Measurements from ENCODE around the gene LPAR5. TPM values are rescaled to one million over a fixed set of nuclear protein-coding genes. Genes with fewer than 3 reads are reported as not detected.

Gene LPAR5
- total RNA-seq, 1 experiment from 2014 or later, result 14.6 TPM

DNA sequence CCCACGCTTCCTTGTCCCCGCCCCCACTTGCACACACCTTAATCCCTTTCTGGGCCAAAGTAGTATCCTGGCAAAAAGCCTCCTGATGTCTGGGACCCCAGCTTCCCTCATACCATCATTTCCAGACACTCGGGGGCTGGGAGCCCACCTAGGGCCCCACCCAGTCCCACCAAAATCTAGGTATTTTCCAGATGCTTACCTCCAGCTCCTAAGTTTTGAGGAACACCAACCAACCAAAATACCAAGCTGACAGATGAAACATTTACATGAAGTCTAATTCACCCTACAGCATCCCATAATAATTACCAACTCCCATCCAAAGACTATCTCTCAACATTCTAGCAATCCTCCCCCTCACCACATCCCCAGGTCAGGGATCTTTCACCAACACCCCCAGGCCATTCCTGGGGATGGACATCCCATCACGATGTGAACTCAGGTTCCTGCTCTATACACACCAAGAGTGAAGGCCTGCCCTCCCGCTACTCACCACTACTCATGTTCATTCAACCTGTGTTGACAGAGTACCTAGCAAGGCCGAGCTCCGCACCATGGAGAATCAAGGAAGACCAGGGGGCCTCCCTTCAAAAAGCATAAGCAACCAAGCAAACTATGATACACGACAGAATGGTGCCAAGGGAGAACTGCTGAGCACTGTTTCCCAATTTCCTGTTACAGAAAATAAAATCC is 27.0 kb downstream of the LPAR5 start:
- Histone ChIP-seq H2AFZ (ENCODE audit: low read length) (peak overlapping the region; percentile 49; the same call in 1 of the 2 replicates), H3K4me3 (ENCODE audit: low read length) (no peak overlapping the region), H3K9me2 (replicated peaks; ENCODE audit: insufficient read depth, low read length) (no peaks in the 10 kb centered on the region), H3K4me2 (ENCODE audit: low read depth, low read length, poor library complexity, severe bottlenecking) (no peak overlapping the region), H3K27me3 (ENCODE audit: low read length) (no peaks in the 10 kb centered on the region), H4K20me1 (ENCODE audit: insufficient read depth, low read depth, low read length) (peaks cover 28% of the 10 kb centered on the region), H3K9ac (ENCODE audit: low read length) (no peak overlapping the region), H3K36me3 (ENCODE audit: insufficient read depth, low read length) (peaks cover 19% of the 10 kb centered on the region), H3K27ac (ENCODE audit: low read length) (peak overlapping the region; percentile 75), H3K79me2 (ENCODE audit: low read length) (peaks cover 32% of the 10 kb centered on the region), H3K9me3 (ENCODE audit: low read length) (no peaks in the 10 kb centered on the region), H3K4me1 (ENCODE audit: low read length) (peaks cover 62% of the 10 kb centered on the region)
- peak; percentile 73 for DNase-seq

DNA sequence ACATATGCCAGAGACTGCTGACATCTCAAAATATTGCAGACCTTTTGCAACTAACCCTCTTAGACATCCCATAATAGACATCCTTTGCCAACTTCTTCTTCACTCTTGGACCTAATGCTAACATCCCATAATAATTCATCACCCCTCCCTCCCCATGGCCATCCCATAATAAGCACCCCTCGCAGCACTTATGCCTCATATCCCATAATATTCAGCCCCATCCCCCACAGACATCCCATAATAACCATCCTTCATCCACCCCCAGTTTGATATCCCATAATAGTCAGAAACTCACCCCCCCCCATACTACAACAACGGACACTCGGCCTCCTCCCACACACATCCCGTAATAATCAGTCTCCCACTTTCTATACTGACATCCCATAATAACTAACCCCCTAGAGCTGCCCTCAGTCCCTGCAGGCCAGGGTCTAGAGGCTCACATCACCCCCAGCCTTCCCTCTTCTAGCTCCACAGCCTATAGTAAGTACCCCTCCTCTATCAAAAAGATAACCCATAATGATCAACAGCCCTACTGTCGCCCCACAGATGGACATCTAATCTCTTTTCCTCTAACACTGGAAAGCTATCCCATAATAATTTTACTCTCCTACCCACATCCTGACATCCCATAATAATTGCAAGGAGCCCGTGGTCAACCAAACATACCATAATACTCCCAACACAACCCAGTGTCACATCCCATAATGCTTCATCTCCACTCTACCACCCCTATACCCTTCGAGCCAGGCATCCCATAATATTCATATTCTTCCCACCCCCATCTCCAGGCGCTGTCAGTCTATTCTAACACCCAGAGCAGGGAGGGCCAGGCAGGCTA is 27.8 kb downstream of the LPAR5 start:
- H3K9me3 ChIP-seq (ENCODE audit: low read length), result no peaks in the 10 kb centered on the region
- peak; percentile 76 for DNase-seq
- peak overlapping the region; percentile 70 for H2AFZ ChIP-seq (ENCODE audit: low read length)

DNA sequence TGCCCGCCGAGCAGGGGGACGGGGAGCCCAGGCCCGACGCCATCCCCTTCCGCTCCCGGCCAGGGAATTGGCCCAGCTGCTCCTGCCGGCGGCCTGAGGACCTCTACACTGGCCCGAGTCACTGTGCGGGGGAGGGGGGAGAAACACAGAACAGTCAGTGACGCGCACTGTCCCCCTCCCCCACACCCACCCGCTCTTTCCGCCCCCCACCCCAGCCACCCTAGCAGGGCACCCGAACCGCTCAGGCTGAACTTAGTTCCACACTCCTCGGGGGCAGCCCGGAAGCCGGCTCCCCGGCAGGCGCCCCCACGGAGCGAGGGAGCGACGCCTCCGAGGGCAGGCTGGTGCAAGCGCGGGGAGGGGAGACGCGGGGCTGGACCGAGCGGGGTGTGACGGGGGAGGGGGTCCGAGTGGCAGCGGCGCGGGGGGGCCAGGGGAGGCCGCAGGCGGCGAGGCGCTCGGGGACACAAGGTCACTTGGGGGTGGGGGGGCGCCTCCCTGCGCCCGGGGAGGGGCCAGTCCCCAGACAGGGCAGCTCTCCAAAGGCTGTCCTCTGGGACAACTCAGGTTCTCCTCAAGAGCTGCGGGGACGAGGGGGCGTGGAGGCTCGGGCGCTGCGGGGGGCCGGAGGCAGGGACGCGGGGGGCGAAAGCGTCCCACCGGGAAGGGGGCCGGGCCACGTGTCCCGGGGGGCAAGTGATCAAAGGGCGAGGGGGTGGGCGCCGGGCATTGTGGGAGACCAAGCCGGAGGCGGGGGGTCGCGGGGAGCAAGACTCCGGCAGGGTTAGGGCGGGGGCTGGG is 29.2 kb downstream of the LPAR5 start:
- Histone ChIP-seq H4K20me1 (ENCODE audit: insufficient read depth, low read depth, low read length) (peaks cover 40% of the 10 kb centered on the region), H3K4me2 (ENCODE audit: low read depth, low read length, poor library complexity, severe bottlenecking) (peak overlapping the region; percentile 94), H3K4me1 (ENCODE audit: low read length) (peaks cover 51% of the 10 kb centered on the region), H3K9ac (ENCODE audit: low read length) (peak overlapping the region; percentile 91), H3K9me2 (replicated peaks; ENCODE audit: insufficient read depth, low read length) (no peaks in the 10 kb centered on the region), H3K79me2 (ENCODE audit: low read length) (peaks cover 53% of the 10 kb centered on the region), H3K27me3 (ENCODE audit: low read length) (no peaks in the 10 kb centered on the region), H3K4me3 (ENCODE audit: low read length) (peak overlapping the region; percentile 89), H2AFZ (ENCODE audit: low read length) (no peak overlapping the region), H3K9me3 (ENCODE audit: low read length) (no peaks in the 10 kb centered on the region), H3K27ac (ENCODE audit: low read length) (peak overlapping the region; percentile 83), H3K36me3 (ENCODE audit: insufficient read depth, low read length) (peaks cover 37% of the 10 kb centered on the region)
- peak; percentile 81 for DNase-seq

More for the DNA sequence above, 27.8 kb downstream of the LPAR5 start:
- H3K9ac ChIP-seq (ENCODE audit: low read length), result peak overlapping the region; percentile 19; the same call in 1 of the 2 replicates
- H4K20me1 ChIP-seq (ENCODE audit: insufficient read depth, low read depth, low read length), result peaks cover 34% of the 10 kb centered on the region
- peaks cover 64% of the 10 kb centered on the region for H3K4me1 ChIP-seq (ENCODE audit: low read length)
- no peaks in the 10 kb centered on the region for H3K27me3 ChIP-seq (ENCODE audit: low read length)
- peak overlapping the region; percentile 26 for H3K4me2 ChIP-seq (ENCODE audit: low read depth, low read length, poor library complexity, severe bottlenecking)
- H3K36me3 ChIP-seq (ENCODE audit: insufficient read depth, low read length), result peaks cover 22% of the 10 kb centered on the region
- peaks cover 40% of the 10 kb centered on the region for H3K79me2 ChIP-seq (ENCODE audit: low read length)
- no peaks in the 10 kb centered on the region for H3K9me2 ChIP-seq (replicated peaks; ENCODE audit: insufficient read depth, low read length)
- H3K27ac ChIP-seq (ENCODE audit: low read length), result peak overlapping the region; percentile 75
- H3K4me3 ChIP-seq (ENCODE audit: low read length), result no peak overlapping the region

DNA sequence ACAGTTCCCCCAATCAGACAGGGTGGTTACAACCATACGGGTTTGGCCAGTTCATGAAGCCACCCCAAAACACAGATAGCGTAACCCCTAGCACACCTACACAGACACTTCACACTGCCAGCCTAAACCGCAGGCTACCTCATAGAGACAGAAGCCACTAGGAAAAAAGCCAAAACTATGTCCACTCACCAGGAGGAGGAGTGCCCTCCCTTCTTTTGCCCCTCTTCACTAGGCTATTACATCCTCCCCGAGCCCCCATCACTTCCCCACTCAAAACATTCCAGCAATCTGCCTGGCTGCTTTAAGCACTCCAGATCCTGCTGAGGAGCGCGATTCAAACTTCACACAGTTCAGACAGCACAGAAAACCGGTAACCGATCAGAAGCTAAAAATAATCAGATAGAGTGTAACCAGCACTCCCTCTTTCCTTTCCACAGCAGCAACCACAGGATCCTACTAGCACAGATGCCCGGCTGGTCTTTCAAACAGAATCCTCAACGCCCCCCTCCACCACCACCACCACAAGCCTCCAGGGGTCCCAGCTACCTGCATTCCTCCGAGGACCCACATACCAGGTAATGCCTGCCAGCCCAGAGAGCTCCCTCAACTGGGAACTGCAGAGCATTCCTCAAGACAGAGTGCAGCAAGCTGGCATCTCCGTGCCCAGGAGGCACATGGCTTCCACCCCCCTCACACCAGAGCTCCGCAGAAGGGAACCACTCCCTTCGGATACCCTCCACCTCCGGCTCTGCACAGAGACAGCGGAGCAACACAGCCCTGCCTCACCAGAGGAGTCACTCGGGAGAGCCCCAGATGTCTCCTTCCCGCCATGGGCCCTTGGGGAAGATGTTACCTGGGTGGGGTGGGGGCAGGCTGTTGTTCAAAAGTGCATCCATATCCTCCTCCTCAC is 30.1 kb downstream of the LPAR5 start:
- Histone ChIP-seq H3K4me3 (ENCODE audit: low read length) (peak overlapping the region; percentile 89), H4K20me1 (ENCODE audit: insufficient read depth, low read depth, low read length) (peaks cover 43% of the 10 kb centered on the region), H3K4me1 (ENCODE audit: low read length) (peaks cover 43% of the 10 kb centered on the region), H3K9me3 (ENCODE audit: low read length) (no peaks in the 10 kb centered on the region), H3K27ac (ENCODE audit: low read length) (peak overlapping the region; percentile 83), H3K9ac (ENCODE audit: low read length) (peak overlapping the region; percentile 91), H3K4me2 (ENCODE audit: low read depth, low read length, poor library complexity, severe bottlenecking) (peak overlapping the region; percentile 94), H3K9me2 (replicated peaks; ENCODE audit: insufficient read depth, low read length) (no peaks in the 10 kb centered on the region), H2AFZ (ENCODE audit: low read length) (no peak overlapping the region), H3K27me3 (ENCODE audit: low read length) (no peaks in the 10 kb centered on the region), H3K36me3 (ENCODE audit: insufficient read depth, low read length) (peaks cover 45% of the 10 kb centered on the region), H3K79me2 (ENCODE audit: low read length) (peaks cover 61% of the 10 kb centered on the region)
- DNase-seq, result peak; percentile 64

DNA sequence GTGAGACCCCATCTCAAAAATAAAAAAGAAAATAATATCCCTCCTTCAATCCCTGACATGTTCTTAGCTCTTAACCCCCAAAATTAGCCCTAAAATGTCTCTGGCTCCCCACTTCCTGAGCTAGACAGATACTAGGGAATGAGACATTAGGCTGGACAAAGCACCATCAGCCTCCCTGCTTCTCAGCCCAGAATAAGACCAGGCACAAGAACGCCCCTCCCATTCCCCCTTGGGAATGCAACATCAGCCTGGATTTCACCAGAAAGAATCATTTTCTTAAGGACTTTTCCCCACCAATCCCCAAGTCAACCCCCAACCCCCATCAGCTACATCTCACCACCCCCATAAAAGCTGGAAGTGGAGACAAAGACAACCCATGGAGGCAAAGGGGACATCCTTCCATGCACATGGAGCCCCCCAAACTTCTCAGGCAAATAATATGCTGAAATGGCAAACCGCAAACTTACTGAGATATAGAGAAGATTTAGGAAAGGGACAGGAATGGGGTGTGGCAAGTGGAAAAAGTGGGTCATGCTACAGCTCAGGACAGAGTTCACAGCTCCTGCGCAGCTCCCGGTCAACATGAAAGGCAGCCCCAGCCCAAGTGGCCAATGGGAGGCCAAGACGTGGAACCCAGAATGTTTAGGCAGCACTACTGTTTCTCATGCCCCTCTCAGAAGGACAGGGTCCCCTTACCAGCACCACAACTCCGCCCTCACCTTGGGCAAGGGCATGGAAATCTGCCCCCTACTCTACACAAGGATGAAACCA is 31.3 kb downstream of the LPAR5 start:
- Histone ChIP-seq H3K4me2 (ENCODE audit: low read depth, low read length, poor library complexity, severe bottlenecking) (peak overlapping the region; percentile 94), H3K36me3 (ENCODE audit: insufficient read depth, low read length) (peaks cover 58% of the 10 kb centered on the region), H3K9me2 (replicated peaks; ENCODE audit: insufficient read depth, low read length) (no peaks in the 10 kb centered on the region), H3K9ac (ENCODE audit: low read length) (peak overlapping the region; percentile 91), H3K9me3 (ENCODE audit: low read length) (no peaks in the 10 kb centered on the region), H3K79me2 (ENCODE audit: low read length) (peaks cover 69% of the 10 kb centered on the region), H3K27me3 (ENCODE audit: low read length) (no peaks in the 10 kb centered on the region), H3K27ac (ENCODE audit: low read length) (no peak overlapping the region), H3K4me1 (ENCODE audit: low read length) (peaks cover 43% of the 10 kb centered on the region), H3K4me3 (ENCODE audit: low read length) (peak overlapping the region; percentile 89), H2AFZ (ENCODE audit: low read length) (no peak overlapping the region), H4K20me1 (ENCODE audit: insufficient read depth, low read depth, low read length) (peaks cover 46% of the 10 kb centered on the region)
- no peak for DNase-seq

DNA sequence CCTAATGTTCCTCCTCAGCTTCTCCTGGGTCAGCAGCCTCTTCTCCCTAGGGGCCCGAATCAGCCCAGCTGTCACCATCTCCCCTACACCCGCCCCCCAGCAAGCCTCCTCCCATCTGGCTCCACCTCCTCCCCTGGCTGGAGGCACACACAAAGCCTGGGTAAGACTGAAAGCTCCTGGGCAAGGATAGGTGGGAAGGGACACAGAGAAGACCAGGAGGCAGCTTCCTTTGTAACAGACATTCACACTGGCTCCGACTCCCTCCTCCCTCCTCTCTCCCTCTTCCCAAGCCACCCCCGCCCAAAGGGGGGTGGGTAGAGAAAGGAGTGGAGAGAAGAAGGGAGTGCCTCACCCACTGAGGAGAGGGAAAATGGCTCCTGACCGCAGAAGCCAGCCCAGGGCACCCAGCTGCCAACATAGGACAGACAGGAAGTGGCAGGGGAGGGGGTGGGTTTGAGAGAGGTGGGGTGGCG is 32.6 kb downstream of the LPAR5 start:
- H3K4me2 ChIP-seq (ENCODE audit: low read depth, low read length, poor library complexity, severe bottlenecking), result peak overlapping the region; percentile 10
- H3K27ac ChIP-seq (ENCODE audit: low read length), result no peak overlapping the region
- H4K20me1 ChIP-seq (ENCODE audit: insufficient read depth, low read depth, low read length), result peaks cover 46% of the 10 kb centered on the region
- peaks cover 40% of the 10 kb centered on the region for H3K4me1 ChIP-seq (ENCODE audit: low read length)
- H3K9me3 ChIP-seq (ENCODE audit: low read length), result no peaks in the 10 kb centered on the region
- no peaks in the 10 kb centered on the region for H3K9me2 ChIP-seq (replicated peaks; ENCODE audit: insufficient read depth, low read length)
- peaks cover 72% of the 10 kb centered on the region for H3K79me2 ChIP-seq (ENCODE audit: low read length)
- no peak for DNase-seq
- no peaks in the 10 kb centered on the region for H3K27me3 ChIP-seq (ENCODE audit: low read length)
- H3K4me3 ChIP-seq (ENCODE audit: low read length), result no peak overlapping the region
- no peak overlapping the region for H2AFZ ChIP-seq (ENCODE audit: low read length)
- peaks cover 63% of the 10 kb centered on the region for H3K36me3 ChIP-seq (ENCODE audit: insufficient read depth, low read length)
- H3K9ac ChIP-seq (ENCODE audit: low read length), result no peak overlapping the region

DNA sequence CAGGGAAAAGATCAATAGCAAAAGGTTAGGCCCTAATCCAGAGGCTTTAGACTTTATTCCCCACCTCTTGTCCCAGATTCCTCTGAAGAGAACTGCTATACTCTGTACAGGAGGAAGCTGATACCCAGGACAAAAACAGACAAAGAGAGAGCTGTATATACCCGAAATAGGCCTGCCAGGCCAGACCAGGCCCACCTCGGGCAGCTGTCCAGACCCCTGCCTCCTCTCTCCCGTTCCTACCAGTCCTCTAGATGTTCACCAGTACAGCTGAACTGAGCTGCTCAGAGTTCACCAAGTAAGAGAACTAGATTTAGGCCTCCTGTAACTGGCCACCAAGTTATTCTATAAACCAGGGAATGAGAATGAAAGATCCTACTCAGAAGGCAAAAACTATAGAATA is 33.2 kb downstream of the LPAR5 start:
- no peak overlapping the region for H3K27ac ChIP-seq (ENCODE audit: low read length)

More for the DNA sequence above, 33.2 kb downstream of the LPAR5 start:
- no peaks in the 10 kb centered on the region for H3K9me2 ChIP-seq (replicated peaks; ENCODE audit: insufficient read depth, low read length)
- no peaks in the 10 kb centered on the region for H3K27me3 ChIP-seq (ENCODE audit: low read length)
- H2AFZ ChIP-seq (ENCODE audit: low read length), result no peak overlapping the region
- peaks cover 46% of the 10 kb centered on the region for H4K20me1 ChIP-seq (ENCODE audit: insufficient read depth, low read depth, low read length)
- H3K4me1 ChIP-seq (ENCODE audit: low read length), result peaks cover 33% of the 10 kb centered on the region
- DNase-seq, result no peak
- no peak overlapping the region for H3K4me3 ChIP-seq (ENCODE audit: low read length)
- H3K79me2 ChIP-seq (ENCODE audit: low read length), result peaks cover 77% of the 10 kb centered on the region
- H3K36me3 ChIP-seq (ENCODE audit: insufficient read depth, low read length), result peaks cover 69% of the 10 kb centered on the region
- H3K9ac ChIP-seq (ENCODE audit: low read length), result no peak overlapping the region
- H3K4me2 ChIP-seq (ENCODE audit: low read depth, low read length, poor library complexity, severe bottlenecking), result no peak overlapping the region
- no peaks in the 10 kb centered on the region for H3K9me3 ChIP-seq (ENCODE audit: low read length)
